ENCODE data around the gene SPAG5. TPM values are rescaled to one million over a fixed set of nuclear protein-coding genes. Genes with fewer than 3 reads are reported as not detected.

SPAG5 gene
- total and polyA plus RNA-seq, 9 of the 15 experiments (the other 6 are each of a cell fraction or from before 2014, with no cell fraction given): 94.4 to 286 (median 151) TPM

DNA sequence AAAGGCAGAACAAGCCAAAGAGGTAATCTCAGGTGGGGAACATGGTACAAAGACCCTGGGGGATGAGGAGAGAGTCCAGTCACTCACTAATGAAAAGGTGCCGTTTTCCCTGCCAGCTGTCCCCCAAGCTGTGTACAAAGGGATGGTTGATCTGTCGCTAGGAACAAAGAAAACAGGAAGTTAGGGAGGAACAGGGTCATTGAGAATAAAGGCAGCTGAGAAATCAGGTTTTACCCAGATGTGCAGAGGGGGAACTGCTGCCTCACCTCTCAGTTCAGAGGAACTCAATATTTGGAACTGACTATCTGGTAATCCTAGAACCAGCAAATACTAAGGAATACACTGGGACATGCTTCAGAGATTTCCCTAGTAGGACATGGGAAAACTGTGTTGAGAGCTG lies 13.7 kb upstream of the SPAG5 start:
- ChIA-PET CTCF (ENCODE audit: low intra/inter-chr PET ratio) (interaction anchor here (1.9 kb wide), 1 partner anchor 118 kb away, joined by 16 read pairs; no protein-coding TSS in a partner anchor), POLR2A (interaction anchor here (0.7 to 4.4 kb wide), 9 partner anchors 8 to 216 kb away, joined by 3 to 25 read pairs (median 4); partner anchors contain the start of genes ALDOC, SDF2 and SUPT6H)
- Histone ChIP-seq H3K9me3 (replicated peaks; ENCODE audit: control insufficient read depth, insufficient read depth, low read depth, low read length) (no peaks in the 10 kb centered on the region), H3K9ac (ENCODE audit: insufficient read depth in 1 of 2, low read depth in 2 of 2, low read length in 2 of 2) (no peak overlapping the region), H2AFZ (ENCODE audit: low read depth, low read length) (no peak overlapping the region), H4K20me1 (replicated peaks; ENCODE audit: control insufficient read depth, insufficient read depth, low read length) (0 out of 2 replicates have a peak, but pooled peaks cover 8% of the 10 kb centered on the region), H3K36me3 (ENCODE audit: control insufficient read depth, insufficient read depth, low read length) (peaks cover 91% of the 10 kb centered on the region), H3K27ac (ENCODE audit: extremely low read depth, low read depth, low read length) (no peak overlapping the region), H3K9me1 (ENCODE audit: control insufficient read depth, insufficient read depth, low read length) (no peaks in the 10 kb centered on the region), H3K79me2 (ENCODE audit: control insufficient read depth, insufficient read depth, low read length) (no peaks in the 10 kb centered on the region), H3K4me2 (ENCODE audit: insufficient read depth, low read length) (no peak overlapping the region), H3K4me3 (no peak overlapping the region), H3K4me1 (replicated peaks in 1 of 2; ENCODE audit: control insufficient read depth in 2 of 2, insufficient read depth in 2 of 2, low read length in 2 of 2) (no peaks in the 10 kb centered on the region), H3K27me3 (ENCODE audit: control insufficient read depth in 2 of 2, insufficient read depth in 2 of 2, low read length in 2 of 2) (no peaks in the 10 kb centered on the region)
- in situ Hi-C loops (cut with MboI) (no loop called here), intact Hi-C loops (cut with micrococcal nuclease) (loop anchor here (2.0 kb wide), 1 partner anchor 118 kb away; no protein-coding TSS in a partner anchor)
- DNase-seq (ENCODE audit: extremely low read depth in 1 of 4, low spot score in 3 of 4): no peak
- BruUV-seq (replicated peaks): no TSS peak
- WGBS (ENCODE audit: insufficient coverage, low coverage, missing lambda C conversion rate): 85% methylated on average over 2 of the region's 2 CpGs
- FAIRE-seq: no peak
- no peak for ATAC-seq
- TF ChIP-seq WHSC1 (IDR thresholded peaks at IDR 0.05; ENCODE audit: low read length): no peak
- TF ChIP-seq E2F1 (CRISPR knock-in tag; IDR thresholded peaks at IDR 0.05): no peak
- TF ChIP-seq SPI1 (IDR thresholded peaks at IDR 0.05; ENCODE audit: borderline replicate concordance, low read depth, low read length): no peak
- TF ChIP-seq IRF2 (CRISPR knock-in tag; IDR thresholded peaks at IDR 0.05): no peak
- TF ChIP-seq PHF21A (IDR thresholded peaks at IDR 0.05; ENCODE audit: borderline replicate concordance, low read depth): no peak
- no peak for TF ChIP-seq NR2C1 (IDR thresholded peaks at IDR 0.05)
- TF ChIP-seq NR2C1 (tag; IDR thresholded peaks at IDR 0.05): no peak
- no peak for TF ChIP-seq CREBBP (IDR thresholded peaks at IDR 0.05; ENCODE audit: low read depth, low read length)
- TF ChIP-seq, protein P1, sequence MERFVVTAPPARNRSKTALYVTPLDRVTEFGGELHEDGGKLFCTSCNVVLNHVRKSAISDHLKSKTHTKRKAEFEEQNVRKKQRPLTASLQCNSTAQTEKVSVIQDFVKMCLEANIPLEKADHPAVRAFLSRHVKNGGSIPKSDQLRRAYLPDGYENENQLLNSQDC (CRISPR knock-in tag; IDR thresholded peaks at IDR 0.05): no peak
- TF ChIP-seq NFE2L1 (tag; IDR thresholded peaks at IDR 0.05; ENCODE audit: borderline replicate concordance, low read depth): no peak
- TF ChIP-seq BRCA1 (IDR thresholded peaks at IDR 0.05): no peak
- no peak for TF ChIP-seq BRCA1 (CRISPR knock-in tag; IDR thresholded peaks at IDR 0.05)
- no peak for TF ChIP-seq ZNF77 (CRISPR knock-in tag; IDR thresholded peaks at IDR 0.05)
- TF ChIP-seq, protein P2, sequence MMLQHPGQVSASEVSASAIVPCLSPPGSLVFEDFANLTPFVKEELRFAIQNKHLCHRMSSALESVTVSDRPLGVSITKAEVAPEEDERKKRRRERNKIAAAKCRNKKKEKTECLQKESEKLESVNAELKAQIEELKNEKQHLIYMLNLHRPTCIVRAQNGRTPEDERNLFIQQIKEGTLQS (IDR thresholded peaks at IDR 0.05): no peak
- TF ChIP-seq, protein P2 (CRISPR knock-in tag; conservative IDR thresholded peaks at IDR 0.05): no peak
- no peak for TF ChIP-seq CBX5 (IDR thresholded peaks at IDR 0.05; ENCODE audit: borderline replicate concordance, low read depth)

Data from K562 (cell line).